Measurements from ENCODE around the gene PRRT4.

DNA sequence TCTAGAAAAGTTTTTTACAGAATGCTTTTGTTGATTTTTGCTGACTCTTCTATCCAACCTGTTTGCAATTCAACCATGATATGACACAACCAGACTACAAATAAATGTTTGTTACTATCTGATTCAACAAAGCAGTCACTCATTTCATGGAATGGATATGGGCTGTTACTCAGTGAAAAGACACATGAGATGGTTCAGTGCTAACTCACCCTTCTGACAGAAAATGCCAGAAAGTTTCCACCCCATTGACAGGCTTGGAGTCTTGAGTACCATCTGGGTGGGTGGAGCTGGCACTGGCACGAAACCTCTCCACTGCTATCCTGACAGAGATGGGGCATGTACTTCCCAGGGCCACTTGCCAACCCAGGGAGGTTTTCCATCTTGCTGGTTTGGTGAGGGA is 57.3 kb downstream of the PRRT4 start:
- TF ChIP-seq, protein P1, sequence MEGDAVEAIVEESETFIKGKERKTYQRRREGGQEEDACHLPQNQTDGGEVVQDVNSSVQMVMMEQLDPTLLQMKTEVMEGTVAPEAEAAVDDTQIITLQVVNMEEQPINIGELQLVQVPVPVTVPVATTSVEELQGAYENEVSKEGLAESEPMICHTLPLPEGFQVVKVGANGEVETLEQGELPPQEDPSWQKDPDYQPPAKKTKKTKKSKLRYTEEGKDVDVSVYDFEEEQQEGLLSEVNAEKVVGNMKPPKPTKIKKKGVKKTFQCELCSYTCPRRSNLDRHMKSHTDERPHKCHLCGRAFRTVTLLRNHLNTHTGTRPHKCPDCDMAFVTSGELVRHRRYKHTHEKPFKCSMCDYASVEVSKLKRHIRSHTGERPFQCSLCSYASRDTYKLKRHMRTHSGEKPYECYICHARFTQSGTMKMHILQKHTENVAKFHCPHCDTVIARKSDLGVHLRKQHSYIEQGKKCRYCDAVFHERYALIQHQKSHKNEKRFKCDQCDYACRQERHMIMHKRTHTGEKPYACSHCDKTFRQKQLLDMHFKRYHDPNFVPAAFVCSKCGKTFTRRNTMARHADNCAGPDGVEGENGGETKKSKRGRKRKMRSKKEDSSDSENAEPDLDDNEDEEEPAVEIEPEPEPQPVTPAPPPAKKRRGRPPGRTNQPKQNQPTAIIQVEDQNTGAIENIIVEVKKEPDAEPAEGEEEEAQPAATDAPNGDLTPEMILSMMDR (IDR thresholded peaks at IDR 0.05; ENCODE audit: insufficient read depth, low read length), result no peak
- TF ChIP-seq, protein P2, sequence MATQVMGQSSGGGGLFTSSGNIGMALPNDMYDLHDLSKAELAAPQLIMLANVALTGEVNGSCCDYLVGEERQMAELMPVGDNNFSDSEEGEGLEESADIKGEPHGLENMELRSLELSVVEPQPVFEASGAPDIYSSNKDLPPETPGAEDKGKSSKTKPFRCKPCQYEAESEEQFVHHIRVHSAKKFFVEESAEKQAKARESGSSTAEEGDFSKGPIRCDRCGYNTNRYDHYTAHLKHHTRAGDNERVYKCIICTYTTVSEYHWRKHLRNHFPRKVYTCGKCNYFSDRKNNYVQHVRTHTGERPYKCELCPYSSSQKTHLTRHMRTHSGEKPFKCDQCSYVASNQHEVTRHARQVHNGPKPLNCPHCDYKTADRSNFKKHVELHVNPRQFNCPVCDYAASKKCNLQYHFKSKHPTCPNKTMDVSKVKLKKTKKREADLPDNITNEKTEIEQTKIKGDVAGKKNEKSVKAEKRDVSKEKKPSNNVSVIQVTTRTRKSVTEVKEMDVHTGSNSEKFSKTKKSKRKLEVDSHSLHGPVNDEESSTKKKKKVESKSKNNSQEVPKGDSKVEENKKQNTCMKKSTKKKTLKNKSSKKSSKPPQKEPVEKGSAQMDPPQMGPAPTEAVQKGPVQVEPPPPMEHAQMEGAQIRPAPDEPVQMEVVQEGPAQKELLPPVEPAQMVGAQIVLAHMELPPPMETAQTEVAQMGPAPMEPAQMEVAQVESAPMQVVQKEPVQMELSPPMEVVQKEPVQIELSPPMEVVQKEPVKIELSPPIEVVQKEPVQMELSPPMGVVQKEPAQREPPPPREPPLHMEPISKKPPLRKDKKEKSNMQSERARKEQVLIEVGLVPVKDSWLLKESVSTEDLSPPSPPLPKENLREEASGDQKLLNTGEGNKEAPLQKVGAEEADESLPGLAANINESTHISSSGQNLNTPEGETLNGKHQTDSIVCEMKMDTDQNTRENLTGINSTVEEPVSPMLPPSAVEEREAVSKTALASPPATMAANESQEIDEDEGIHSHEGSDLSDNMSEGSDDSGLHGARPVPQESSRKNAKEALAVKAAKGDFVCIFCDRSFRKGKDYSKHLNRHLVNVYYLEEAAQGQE (IDR thresholded peaks at IDR 0.05; ENCODE audit: insufficient replicate concordance, low read depth), result no peak
- no peak for TF ChIP-seq GABPA (IDR thresholded peaks at IDR 0.05; ENCODE audit: low read depth)
- TF ChIP-seq SPI1 (IDR thresholded peaks at IDR 0.05; ENCODE audit: borderline replicate concordance, low read depth), result no peak
